Calu3 (cell line): ENCODE results near the gene GDI1. TPM values are rescaled to one million over a fixed set of nuclear protein-coding genes. Genes with fewer than 3 reads are reported as not detected.

Source experiments
- BruUV-seq: library from RNA; stranded (reverse); fragments of 400-500 nt; replicated peaks from 2 replicates; lab custom pipeline; 2021; lab: Mats Ljungman, UMichigan
- CTCF ChIA-PET: fragments of 300-600 bp; sonication (Branson Sonifier 250); formaldehyde crosslinking; loops from one replicate; lab custom pipeline; 2022; ENCODE audit warnings: antibody characterized with exemption; lab: Charles Lee
- DNase-seq: peaks from one replicate; pipeline ENCODE4 v3.0.0; 2022
- H3K27ac Mint-ChIP-seq: one replicate; pipeline ENCODE4 v1.8.0; 2022; ENCODE audit warnings: mixed read lengths; ENCODE audit not compliant: unreplicated experiment
- H3K27me3 Mint-ChIP-seq: one replicate; pipeline ENCODE4 v1.8.0; 2022; ENCODE audit warnings: mixed read lengths; ENCODE audit not compliant: unreplicated experiment
- H3K36me3 Mint-ChIP-seq: one replicate; pipeline ENCODE4 v1.8.0; 2022; ENCODE audit warnings: mild to moderate bottlenecking, moderate library complexity, mixed read lengths; ENCODE audit not compliant: insufficient read depth, unreplicated experiment
- H3K4me1 Mint-ChIP-seq: one replicate; pipeline ENCODE4 v1.8.0; 2022; ENCODE audit warnings: mild to moderate bottlenecking, low read depth, mixed read lengths; ENCODE audit not compliant: unreplicated experiment
- H3K4me3 Mint-ChIP-seq: one replicate; pipeline ENCODE4 v1.8.0; 2022; ENCODE audit warnings: mild to moderate bottlenecking, low read depth, moderate library complexity, mixed read lengths; ENCODE audit not compliant: unreplicated experiment
- H3K9me3 Mint-ChIP-seq: one replicate; pipeline ENCODE4 v1.8.0; 2022; ENCODE audit warnings: low read depth, mixed read lengths; ENCODE audit not compliant: unreplicated experiment
- CTCF ChIP-seq: fragments of 200-600 bp; IDR thresholded peaks from one replicate; pipeline ENCODE4 v1.8.0; 2022; ENCODE audit warnings: antibody characterized with exemption; ENCODE audit not compliant: unreplicated experiment
- intact Hi-C: fragments of 100-400 bp; cut with micrococcal nuclease; formaldehyde crosslinking; loops from one replicate; pipeline ENCODE4 v1.10.0; 2022; ENCODE audit not compliant: unreplicated experiment
- total RNA-seq: library from RNA; stranded (reverse); gene quantifications from 2 replicates; pipeline ENCODE4 v1.2.3, GENCODE V29; 2022

Gene GDI1
- total RNA-seq, 1 experiment from 2014 or later = 118 TPM

GRCh38 chrX:154402622-154403127 lies 34.3 kb upstream of the GDI1 start:
- Mint-ChIP-seq H3K27me3 (peaks cover 16% of the 10 kb centered on the region), H3K36me3 (peaks cover 72% of the 10 kb centered on the region), H3K27ac (no peak overlapping the region), H3K4me1 (no peaks in the 10 kb centered on the region), H3K4me3 (no peak overlapping the region), H3K9me3 (no peaks in the 10 kb centered on the region)
- intact Hi-C loops = no loop called here
- BruUV-seq = no TSS peak
- TF ChIP-seq CTCF = no peak
- DNase-seq = no peak
- CTCF ChIA-PET = no interaction called here

- H3K36me3 Mint-ChIP-seq = peaks cover 67% of the 10 kb centered on the region
- BruUV-seq = no TSS peak
- no peaks in the 10 kb centered on the region for H3K9me3 Mint-ChIP-seq
- intact Hi-C loops = no loop called here
- H3K27me3 Mint-ChIP-seq = peaks cover 11% of the 10 kb centered on the region
- peaks cover 2% of the 10 kb centered on the region for H3K4me1 Mint-ChIP-seq
- DNase-seq = no peak
- H3K27ac Mint-ChIP-seq = no peak overlapping the region
- TF ChIP-seq CTCF = no peak
- no peak overlapping the region for H3K4me3 Mint-ChIP-seq
- CTCF ChIA-PET = no interaction called here
Observed at GRCh38 chrX:154403192-154403591, 33.8 kb upstream of the GDI1 start.

GRCh38 chrX:154403858-154404257 lies 33.1 kb upstream of the GDI1 start:
- Mint-ChIP-seq H3K4me1 (peaks cover 8% of the 10 kb centered on the region), H3K27ac (no peak overlapping the region), H3K4me3 (no peak overlapping the region), H3K9me3 (no peaks in the 10 kb centered on the region), H3K36me3 (peaks cover 66% of the 10 kb centered on the region), H3K27me3 (peaks cover 5% of the 10 kb centered on the region)
- DNase-seq = no peak
- no TSS peak for BruUV-seq
- intact Hi-C loops = no loop called here
- CTCF ChIA-PET = interaction anchor here (0.6 kb wide), 1 partner anchor 23 kb away, joined by 3 read pairs; no protein-coding TSS in a partner anchor
- TF ChIP-seq CTCF = no peak

GRCh38 chrX:154404625-154405192 lies 32.2 kb upstream of the GDI1 start:
- intact Hi-C loops = loop anchor here (5.0 kb wide), 1 partner anchor 88 kb away; the partner anchor contains the start of gene SLC10A3
- H3K36me3 Mint-ChIP-seq = peaks cover 66% of the 10 kb centered on the region
- no peak overlapping the region for H3K4me3 Mint-ChIP-seq
- peaks cover 17% of the 10 kb centered on the region for H3K4me1 Mint-ChIP-seq
- H3K9me3 Mint-ChIP-seq = no peaks in the 10 kb centered on the region
- CTCF ChIA-PET = no interaction called here
- no peak overlapping the region for H3K27ac Mint-ChIP-seq
- no peak for TF ChIP-seq CTCF
- BruUV-seq = no TSS peak
- no peaks in the 10 kb centered on the region for H3K27me3 Mint-ChIP-seq
- DNase-seq = no peak
